GM18909 (cell line): Measurements from ENCODE around the gene PRAMEF1.
"Not testable (repeated sequence)": the region's sequence is repeated elsewhere in the genome, so short reads cannot be mapped to it uniquely, and the experiment has no call there.

ENCODE experiments used
- ATAC-seq: cut with Tn5 transposase; IDR thresholded peaks from one replicate; pipeline ENCODE4 v1.9.1; 2021; ENCODE audit warnings: mild to moderate bottlenecking; ENCODE audit not compliant: unreplicated experiment, poor library complexity

Gene PRAMEF1, protein sequence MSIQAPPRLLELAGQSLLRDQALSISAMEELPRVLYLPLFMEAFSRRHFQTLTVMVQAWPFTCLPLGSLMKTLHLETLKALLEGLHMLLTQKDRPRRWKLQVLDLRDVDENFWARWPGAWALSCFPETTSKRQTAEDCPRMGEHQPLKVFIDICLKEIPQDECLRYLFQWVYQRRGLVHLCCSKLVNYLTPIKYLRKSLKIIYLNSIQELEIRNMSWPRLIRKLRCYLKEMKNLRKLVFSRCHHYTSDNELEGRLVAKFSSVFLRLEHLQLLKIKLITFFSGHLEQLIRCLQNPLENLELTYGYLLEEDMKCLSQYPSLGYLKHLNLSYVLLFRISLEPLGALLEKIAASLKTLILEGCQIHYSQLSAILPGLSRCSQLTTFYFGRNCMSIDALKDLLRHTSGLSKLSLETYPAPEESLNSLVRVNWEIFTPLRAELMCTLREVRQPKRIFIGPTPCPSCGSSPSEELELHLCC

GRCh38 chr1:12791097-12791496 is at the start of gene PRAMEF1:
PRAMEF1 (plus strand) TSS chr1:12791397; CDS start chr1:12793228, 1,831 bp downstream.
- ATAC-seq = not testable (repeated sequence)

GRCh38 chr1:12741946-12742345 is 49.3 kb upstream of the PRAMEF1 start:
- ATAC-seq = no peak

DNA sequence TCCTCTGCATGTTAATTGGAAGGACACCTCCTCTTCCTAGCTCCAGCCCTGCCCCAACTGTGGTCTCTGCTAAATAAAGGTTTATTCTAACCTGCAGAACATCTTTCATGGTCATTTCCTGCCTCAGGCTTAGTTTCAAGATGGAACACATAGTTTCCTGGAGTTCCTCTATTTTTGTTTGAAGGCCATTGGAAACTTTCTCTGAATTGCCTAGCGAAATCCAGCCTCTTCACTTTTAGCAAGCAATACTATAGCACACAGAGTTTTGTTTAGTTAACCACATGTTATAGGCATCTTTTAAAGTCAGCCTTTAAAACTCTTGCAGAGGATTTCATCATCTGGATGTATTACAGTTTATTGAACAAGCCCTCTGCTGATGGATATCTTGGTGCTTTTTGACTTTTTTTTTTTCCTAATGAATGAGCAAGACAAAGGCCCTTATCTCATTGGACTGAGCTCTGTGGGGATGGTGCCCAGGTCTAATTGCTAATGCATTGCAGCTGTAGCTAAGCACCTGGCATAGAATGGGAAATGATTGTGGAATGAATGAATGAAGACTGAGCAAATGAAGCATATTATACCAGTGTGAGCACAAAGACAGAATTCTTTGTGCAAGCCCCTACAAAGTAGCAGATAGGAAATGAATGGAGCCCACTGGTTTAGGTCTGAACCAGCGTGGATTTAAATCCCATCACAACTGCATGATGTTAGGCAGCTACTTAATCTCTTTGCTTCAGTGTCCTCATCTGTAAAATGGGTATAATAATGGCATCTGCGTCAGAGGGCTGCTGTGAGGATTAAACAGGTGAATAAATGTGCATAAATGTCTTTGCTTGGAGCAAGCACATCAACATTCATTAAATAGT is 45.8 kb upstream of the PRAMEF1 start:
- no peak for ATAC-seq

GRCh38 chr1:12745992-12746323 is 45.2 kb upstream of the PRAMEF1 start, which contains the start of gene CFAP107:
CFAP107 (plus strand) TSS chr1:12746200; CDS start chr1:12746431, 231 bp downstream.
- ATAC-seq = no peak

DNA sequence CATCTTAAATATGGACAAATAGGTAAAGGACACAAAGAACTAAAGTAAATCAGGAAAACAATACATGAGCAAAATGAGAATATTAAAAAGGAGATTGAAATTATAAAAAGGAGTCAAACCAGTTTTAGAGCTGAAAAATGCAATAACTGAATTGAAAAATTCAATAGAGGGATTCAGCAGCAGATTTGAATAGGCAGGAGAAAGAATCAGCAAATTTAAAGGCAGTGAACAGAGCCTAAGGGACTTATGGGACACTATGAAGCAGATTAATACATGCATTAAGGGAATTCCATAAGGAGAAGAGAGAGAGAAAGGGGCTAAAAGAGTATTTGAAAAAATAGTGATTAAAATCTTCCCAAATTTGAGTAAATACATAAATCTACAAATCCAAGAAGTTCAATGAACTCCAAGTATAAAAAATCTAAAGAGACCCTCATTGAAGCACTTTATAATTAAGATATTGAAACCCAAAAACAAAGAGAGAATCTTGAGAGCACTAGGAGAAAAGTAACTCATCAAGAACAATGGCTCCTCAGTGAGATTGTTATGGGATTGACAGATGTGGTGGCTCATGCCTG is 42.3 kb upstream of the PRAMEF1 start:
- no peak for ATAC-seq

DNA sequence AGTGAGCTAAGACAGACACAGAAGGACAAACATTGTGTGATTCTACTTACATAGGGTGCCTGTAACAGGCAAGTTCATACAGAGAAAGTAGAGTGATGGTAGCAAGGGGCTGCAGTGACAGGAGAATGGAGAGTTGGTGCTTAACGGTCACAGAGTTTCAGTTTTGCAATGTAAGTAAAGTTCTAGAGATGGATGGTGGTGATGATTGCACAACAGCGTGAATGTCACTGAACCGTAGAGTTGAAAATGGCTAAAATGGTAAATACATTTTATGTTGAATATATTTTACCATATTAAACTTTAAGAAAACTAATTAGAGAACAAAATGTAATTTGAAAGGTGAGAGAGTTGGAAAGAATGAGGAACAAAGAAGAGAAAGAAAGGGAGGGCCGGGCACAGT is 36.5 kb upstream of the PRAMEF1 start:
- no peak for ATAC-seq

DNA sequence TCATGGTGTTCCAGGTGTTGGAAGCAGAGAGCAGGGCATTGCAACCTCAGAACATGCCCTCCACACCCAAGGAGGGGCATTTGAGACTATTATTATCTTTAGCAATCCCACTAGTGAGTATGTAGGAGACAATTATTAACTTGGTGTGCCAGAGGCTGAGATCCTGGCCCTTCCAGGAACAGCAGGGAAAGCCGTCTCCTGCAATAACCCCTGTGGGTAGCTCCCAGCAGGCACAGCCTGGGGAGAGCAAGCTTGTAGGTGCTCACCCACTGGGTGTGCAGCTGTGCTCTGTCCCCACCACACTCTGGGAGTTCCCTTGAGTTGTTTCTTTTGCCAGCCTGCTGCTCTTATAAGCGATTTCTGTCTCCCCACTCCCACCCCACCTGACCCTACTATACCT is 34.9 kb upstream of the PRAMEF1 start:
- ATAC-seq = no peak

DNA sequence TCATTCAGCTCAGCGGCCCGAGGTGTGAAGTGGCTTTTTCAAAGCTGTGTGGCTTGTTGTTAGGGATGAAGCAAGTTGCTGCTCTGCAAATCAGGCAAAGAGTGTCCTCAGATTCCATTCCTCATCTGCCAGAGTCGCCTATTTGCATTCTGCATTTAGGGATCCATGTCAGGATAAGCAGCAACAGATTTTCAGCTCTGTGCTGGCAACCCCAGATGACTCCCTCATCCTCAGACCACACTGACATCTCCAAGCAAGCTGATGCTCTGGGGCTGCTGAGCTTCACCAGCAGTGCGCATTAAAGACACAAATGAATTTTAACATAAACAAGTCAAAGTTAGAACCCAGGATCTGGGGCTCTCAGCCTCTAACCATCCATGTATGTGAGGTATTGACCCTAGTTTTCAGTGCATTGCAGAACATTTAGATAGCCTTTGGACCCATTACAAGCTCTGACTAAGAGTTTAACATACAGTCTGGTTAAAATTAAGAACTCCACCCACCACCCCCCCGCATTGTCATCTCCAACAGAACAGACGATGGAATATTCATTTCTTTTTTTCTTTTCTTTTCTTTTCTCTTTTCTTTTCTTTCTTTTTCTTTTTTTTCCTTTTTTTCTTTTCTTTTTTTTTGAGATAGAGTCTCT is 34.3 kb upstream of the PRAMEF1 start:
- no peak for ATAC-seq

DNA sequence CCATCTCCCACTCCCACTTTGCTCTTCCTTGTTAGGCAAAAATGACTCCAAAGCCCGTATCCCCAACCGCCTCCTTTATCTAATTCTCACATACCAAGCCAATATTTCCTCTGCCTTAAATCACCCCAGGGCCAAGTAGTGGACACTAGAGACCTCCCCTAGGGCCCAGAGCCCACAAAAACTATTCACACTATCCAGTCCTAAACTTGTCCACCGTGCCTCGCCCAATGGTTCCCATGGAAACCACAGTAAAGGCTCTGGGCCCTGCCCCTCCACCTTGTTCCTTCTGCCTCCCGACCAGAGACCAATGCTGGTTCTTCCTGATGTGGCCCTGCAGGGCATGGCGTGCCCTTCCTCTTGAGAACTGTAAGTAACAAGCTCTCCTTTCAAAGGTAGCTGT is 33.4 kb upstream of the PRAMEF1 start:
- ATAC-seq = no peak

DNA sequence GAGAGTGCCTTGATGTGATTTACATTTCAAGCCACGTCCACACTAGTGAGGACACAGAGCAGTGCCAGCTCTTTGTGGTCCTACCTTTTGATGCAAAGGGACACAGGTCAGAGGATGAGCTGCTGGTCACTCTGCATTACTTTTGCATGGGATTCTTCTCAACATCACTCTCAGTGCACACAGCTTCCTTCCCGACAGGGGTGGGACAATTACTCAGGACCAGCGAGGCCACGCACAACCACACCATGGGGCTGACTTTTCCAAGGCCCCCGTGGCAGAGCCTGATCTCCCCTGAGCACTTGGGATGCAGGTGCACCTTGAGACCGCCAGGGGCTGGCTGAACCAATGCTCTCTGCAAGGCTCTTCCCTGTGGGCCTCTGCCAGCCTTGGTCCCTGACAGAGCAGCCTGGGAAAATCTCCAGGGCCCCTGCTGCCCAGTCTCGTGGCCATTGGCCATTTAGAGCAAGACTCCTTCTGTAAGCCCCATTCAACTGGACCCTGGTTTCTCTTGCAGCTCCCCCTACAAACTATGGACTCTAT is 30.9 kb upstream of the PRAMEF1 start:
- no peak for ATAC-seq

DNA sequence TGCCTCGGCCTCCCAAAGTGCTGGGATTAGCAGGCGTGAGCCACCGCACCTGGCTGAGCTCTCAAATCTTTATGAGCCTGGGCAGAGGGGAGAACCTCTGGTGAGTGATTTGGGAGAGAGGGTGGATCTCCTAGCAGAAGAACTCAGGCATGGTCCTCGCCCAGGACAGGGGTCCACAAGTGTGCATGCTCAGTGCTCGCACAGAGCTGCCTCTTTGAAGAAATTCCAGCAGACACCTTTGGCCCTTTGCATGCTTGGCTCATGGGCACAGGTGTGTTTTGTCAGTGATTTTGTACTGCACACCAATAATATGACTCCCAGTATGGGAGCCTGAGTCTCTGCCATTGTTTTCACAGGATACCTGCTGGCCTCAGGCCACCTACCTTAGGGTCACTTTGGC is 29.4 kb upstream of the PRAMEF1 start:
- ATAC-seq = no peak

DNA sequence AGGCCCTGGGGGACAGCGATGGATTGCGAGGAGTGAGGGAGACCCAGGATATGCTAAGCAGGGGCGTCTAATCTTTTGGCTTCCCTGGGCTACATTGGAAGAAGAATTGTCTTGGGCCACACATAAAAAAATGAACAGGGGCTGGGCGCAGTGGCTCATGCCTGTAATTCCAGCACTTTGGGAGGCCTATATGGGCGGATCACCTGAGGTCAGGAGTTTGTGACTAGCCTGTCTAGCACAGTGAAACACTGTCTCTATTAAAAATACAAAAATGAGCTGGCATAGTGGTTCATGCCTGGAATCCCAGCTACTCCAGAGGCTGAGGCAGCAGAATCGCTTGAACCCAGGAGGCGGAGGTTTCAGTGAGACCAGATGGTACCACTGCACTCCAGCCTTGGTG is 28.4 kb upstream of the PRAMEF1 start:
- no peak for ATAC-seq

- no peak for ATAC-seq
Observed at GRCh38 chr1:12763479-12763878, 27.7 kb upstream of the PRAMEF1 start.

DNA sequence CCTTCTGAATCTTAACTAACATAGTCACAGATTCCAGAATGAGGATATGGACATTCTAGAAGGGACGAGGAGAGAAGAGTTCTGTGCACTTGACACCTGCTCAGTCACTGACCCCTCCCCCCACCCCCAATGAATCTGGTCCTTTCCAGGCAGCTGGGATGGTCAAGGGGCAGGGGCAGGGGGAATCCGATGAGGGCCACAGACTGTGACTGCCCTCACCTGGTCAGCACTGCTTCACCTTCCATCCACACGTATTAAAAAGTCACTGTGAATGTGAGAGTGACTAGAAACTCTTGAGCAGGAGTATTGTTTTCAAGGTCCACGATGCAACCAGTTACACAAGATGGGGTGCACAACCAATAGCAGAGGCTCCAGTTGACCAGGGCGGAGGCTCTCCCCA is 27.2 kb upstream of the PRAMEF1 start:
- no peak for ATAC-seq

DNA sequence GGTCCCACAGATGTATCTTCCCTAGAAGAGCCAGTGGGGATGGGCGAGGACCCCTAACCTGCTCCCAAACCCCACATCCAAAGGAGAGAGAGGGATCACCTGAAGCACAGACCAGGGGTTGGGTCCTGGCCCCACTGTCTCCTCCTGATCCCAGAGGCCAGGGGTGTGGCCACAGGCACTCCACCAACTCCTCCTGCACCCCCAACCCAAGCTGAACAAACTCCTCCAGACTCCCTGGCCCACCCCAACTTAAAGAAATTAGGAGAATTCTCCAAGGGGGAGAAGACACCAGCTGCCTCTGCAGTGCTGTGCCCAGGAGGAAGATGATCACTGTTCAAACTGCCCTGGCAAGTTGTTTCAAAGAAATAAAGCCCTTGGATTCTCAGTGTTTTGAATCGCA is 22.2 kb upstream of the PRAMEF1 start:
- no peak for ATAC-seq

DNA sequence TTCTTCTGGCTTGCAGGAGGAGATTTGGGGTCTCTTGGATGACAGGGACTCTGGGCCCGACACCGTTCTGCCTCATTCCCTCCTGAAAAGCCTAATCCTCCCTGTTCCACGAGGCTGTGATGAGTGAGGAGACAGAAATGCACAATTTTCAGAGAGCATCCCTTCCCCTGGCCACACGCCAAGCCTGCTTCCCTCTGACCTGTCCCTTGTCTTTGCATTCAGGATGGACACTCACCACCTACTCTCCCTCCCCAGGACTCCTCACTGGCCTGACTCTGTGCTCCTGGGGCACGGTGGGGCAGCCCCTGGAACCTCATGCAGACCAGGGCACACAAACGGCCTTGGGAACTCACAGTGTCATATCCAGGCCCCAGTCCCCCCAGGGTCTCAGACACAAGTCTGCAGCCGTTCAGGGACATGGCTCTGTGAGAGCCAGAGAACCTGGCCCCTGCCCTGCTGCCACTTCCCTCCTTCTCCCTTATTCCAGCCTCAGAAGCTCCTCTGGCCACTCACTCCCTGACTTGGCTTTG is 21.2 kb upstream of the PRAMEF1 start:
- no peak for ATAC-seq

DNA sequence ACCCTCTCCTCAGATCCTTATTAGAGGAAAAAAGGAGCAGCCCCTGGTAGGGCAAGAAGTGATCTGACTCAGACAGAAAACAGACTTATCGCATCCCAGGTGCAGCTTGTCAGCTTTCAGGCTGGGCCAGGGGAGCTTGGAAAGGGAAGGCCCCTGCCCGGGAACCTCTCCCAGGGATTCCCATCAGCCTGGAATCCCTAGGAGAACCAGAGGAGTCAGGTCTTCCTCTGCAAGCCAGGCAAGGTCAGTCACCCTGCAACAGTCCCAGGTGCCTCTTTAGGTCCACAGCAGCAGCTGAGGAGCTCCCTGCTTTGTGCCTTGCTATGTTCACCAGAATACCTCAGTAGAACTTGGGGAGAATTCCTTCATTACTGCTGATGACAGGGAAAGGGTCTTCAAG is 20.6 kb upstream of the PRAMEF1 start:
- no peak for ATAC-seq

DNA sequence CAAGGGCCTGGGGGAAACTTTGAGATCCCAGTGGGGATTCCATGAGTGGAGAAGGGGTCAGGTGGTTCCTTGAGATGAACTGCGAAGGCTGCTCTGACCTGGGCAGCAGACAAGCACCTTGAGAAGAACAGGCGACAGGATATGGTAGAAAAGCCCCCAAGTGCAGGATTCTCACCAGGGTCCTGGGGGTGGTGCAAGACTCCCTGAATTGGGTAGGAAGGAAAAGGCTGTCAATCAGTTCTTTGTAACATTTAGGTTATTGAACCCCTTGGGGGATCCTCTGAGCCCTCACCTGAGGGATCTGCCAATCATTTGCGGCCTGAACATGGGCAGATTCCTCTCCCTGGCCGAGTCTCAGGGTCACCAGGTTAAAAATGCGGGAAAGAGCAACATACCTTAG is 20.0 kb upstream of the PRAMEF1 start:
- ATAC-seq = no peak

- no peak for ATAC-seq
Observed at GRCh38 chr1:12772520-12772919, 18.7 kb upstream of the PRAMEF1 start.

DNA sequence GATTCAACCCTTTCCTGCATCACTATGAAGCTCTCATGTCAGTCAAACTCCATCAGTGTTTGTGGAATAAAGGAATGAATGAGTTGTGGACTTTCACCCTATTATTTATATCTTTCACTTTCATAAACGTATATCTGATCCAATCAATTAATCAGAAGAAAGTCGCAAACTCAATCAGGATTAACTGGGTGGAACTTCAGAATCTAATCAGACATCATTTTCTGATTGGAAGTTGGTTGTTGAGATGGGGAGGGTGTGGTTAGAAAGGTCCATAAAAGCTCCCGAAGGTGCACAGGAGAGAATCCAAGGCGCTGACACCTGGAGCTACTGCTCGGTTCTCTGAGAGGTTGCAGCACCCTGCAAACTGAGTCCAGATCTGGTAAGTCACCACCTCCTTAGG is 17.8 kb upstream of the PRAMEF1 start, which contains the start of gene PRAMEF12:
Gene PRAMEF12, plus strand, starts transcription at position 301 of the 400 bp plus-strand sequence. CDS start 1,130 bp downstream, outside the sequence.
- ATAC-seq = no peak
